ENCODE measurements around the gene GTF2H2. TPM values are rescaled to one million over a fixed set of nuclear protein-coding genes. Genes with fewer than 3 reads are reported as not detected.
A peak's percentile ranks its signal among the peaks of the same experiment; 100 is the strongest.
"Not testable (repeated sequence)": the region's sequence is repeated elsewhere in the genome, so short reads cannot be mapped to it uniquely, and the experiment has no call there.

GTF2H2 gene
- total and polyA plus RNA-seq, 10 donors = 2.6 to 33.3 (median 19.8) TPM

GRCh38 chr5:71014176-71014575 lies 53.3 kb downstream of the GTF2H2 start:
- intact Hi-C loops (cut with DNase I; ENCODE audit: low total_unique reads) = no loop called here
- peaks cover 0 to 44% (median 0%) of the 10 kb centered on the region in 6 donors for H3K36me3 ChIP-seq
- 74 to 89% (median 80%) methylated on average over 8 of the region's 8 CpGs for WGBS, 5 donors

GRCh38 chr5:71013575-71013974 lies 53.9 kb downstream of the GTF2H2 start:
- TF ChIP-seq POLR2AphosphoS5 (IDR thresholded peaks at IDR 0.05) (no peak), POLR2A (IDR thresholded peaks at IDR 0.05) (no peak)
- TF ChIP-seq, protein P1, sequence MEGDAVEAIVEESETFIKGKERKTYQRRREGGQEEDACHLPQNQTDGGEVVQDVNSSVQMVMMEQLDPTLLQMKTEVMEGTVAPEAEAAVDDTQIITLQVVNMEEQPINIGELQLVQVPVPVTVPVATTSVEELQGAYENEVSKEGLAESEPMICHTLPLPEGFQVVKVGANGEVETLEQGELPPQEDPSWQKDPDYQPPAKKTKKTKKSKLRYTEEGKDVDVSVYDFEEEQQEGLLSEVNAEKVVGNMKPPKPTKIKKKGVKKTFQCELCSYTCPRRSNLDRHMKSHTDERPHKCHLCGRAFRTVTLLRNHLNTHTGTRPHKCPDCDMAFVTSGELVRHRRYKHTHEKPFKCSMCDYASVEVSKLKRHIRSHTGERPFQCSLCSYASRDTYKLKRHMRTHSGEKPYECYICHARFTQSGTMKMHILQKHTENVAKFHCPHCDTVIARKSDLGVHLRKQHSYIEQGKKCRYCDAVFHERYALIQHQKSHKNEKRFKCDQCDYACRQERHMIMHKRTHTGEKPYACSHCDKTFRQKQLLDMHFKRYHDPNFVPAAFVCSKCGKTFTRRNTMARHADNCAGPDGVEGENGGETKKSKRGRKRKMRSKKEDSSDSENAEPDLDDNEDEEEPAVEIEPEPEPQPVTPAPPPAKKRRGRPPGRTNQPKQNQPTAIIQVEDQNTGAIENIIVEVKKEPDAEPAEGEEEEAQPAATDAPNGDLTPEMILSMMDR (IDR thresholded peaks at IDR 0.05 in 8 of 11, conservative IDR thresholded peaks at IDR 0.05 in 3 of 11) = no peak
- no peak for DNase-seq
- 83 to 90% (median 84%) methylated on average over 12 of the region's 12 CpGs for WGBS, 5 donors
- Histone ChIP-seq H3K27me3 (replicated peaks in 1 of 7) (no peaks in the 10 kb centered on the region), H3K4me1 (peaks cover 0 to 12% (median 0%) of the 10 kb centered on the region in 6 donors), H3K4me3 (no peak overlapping the region), H3K9me3 (no peaks in the 10 kb centered on the region), H3K36me3 (peaks cover 0 to 45% (median 0%) of the 10 kb centered on the region in 6 donors), H3K27ac (no peak overlapping the region)
- intact Hi-C loops (cut with DNase I; ENCODE audit: low total_unique reads) = no loop called here

More at GRCh38 chr5:71014176-71014575, 53.3 kb downstream of the GTF2H2 start:
- H3K9me3 ChIP-seq = no peaks in the 10 kb centered on the region
- H3K27ac ChIP-seq = no peak overlapping the region
- no peak overlapping the region for H3K4me3 ChIP-seq
- no peak for DNase-seq
- no peaks in the 10 kb centered on the region for H3K27me3 ChIP-seq (replicated peaks in 1 of 7)
- peaks cover 0 to 12% (median 0%) of the 10 kb centered on the region in 6 donors for H3K4me1 ChIP-seq
- TF ChIP-seq POLR2AphosphoS5 (IDR thresholded peaks at IDR 0.05) (no peak), POLR2A (IDR thresholded peaks at IDR 0.05) (no peak)
- TF ChIP-seq, protein P1 (IDR thresholded peaks at IDR 0.05 in 8 of 11, conservative IDR thresholded peaks at IDR 0.05 in 3 of 11) = no peak

GRCh38 chr5:71011194-71011792 lies 56.2 kb downstream of the GTF2H2 start:
- Histone ChIP-seq H3K4me3 (no peak overlapping the region), H3K27me3 (replicated peaks in 1 of 7) (no peaks in the 10 kb centered on the region), H3K4me1 (peaks cover 0 to 12% (median 0%) of the 10 kb centered on the region in 6 donors), H3K36me3 (peaks cover 0 to 45% (median 0%) of the 10 kb centered on the region in 6 donors), H3K27ac (no peak overlapping the region), H3K9me3 (no peaks in the 10 kb centered on the region)
- intact Hi-C loops (cut with DNase I; ENCODE audit: low total_unique reads) = no loop called here
- TF ChIP-seq, protein P1 (IDR thresholded peaks at IDR 0.05 in 8 of 11, conservative IDR thresholded peaks at IDR 0.05 in 3 of 11) = no peak
- TF ChIP-seq POLR2A (IDR thresholded peaks at IDR 0.05) = no peak
- no peak for TF ChIP-seq POLR2AphosphoS5 (IDR thresholded peaks at IDR 0.05)
- DNase-seq = peak; percentile 56
- 85 to 94% (median 89%) methylated on average over 8 of the region's 8 CpGs for WGBS, 5 donors

GRCh38 chr5:71006983-71007382 lies 60.5 kb downstream of the GTF2H2 start:
- H3K4me1 ChIP-seq; H3K27me3 ChIP-seq (replicated peaks in 1 of 7); H3K9me3 ChIP-seq; DNase-seq; intact Hi-C loops (cut with DNase I; ENCODE audit: low total_unique reads); H3K27ac ChIP-seq; H3K4me3 ChIP-seq: not testable (repeated sequence)
- WGBS, 5 donors = 29 to 82% (median 75%) methylated on average over 1 to 3 of the region's 7 CpGs; no CpG with 5 or more reads in 2 of the 5 donors
- peaks cover 0 to 29% (median 0%) of the 10 kb centered on the region in 6 donors for H3K36me3 ChIP-seq

Other genes starting within 250 kb of the GTF2H2 start
- 10 to 100 TPM in 5 of 7 donors, 1 to 10 TPM in 2; 9.2 to 13.6 (median 10.5) TPM for gene SERF1A, start 167.0 kb downstream of the GTF2H2 start, total RNA-seq
- 1 to 10 TPM; 3.2 to 5.0 (median 3.5) TPM for gene SERF1A, start 167.0 kb downstream of the GTF2H2 start, polyA plus RNA-seq
- 10 to 100 TPM; 28.0 to 42.0 (median 34.6) TPM for gene SMN1, start 142.6 kb downstream of the GTF2H2 start, total RNA-seq
- 10 to 100 TPM; 22.0 to 35.3 (median 30.5) TPM for gene SMN1, start 142.6 kb downstream of the GTF2H2 start, polyA plus RNA-seq
- gene NAIP, start 42.3 kb downstream of the GTF2H2 start, total RNA-seq = 100 to 1,000 TPM; 102 to 299 (median 199) TPM
- gene NAIP, start 42.3 kb downstream of the GTF2H2 start, polyA plus RNA-seq = 10 to 100 TPM; 15.4 to 20.1 (median 17.2) TPM

All from spleen (tissue), 11 donors.